Hematopoietic multipotent progenitor cell treated with erythropoietin and hydrocortisone succinate and interleukin-3 and kit ligand, for 8 days (in vitro differentiated cells): ENCODE data around the gene FGF19.
"Not testable (repeated sequence)": the region's sequence is repeated elsewhere in the genome, so short reads cannot be mapped to it uniquely, and the experiment has no call there.

Source experiments
- DNase-seq: peaks from one replicate; pipeline ENCODE4 v3.0.0-alpha.2; 2015

The FGF19 gene

GRCh38 chr11:69695581-69695980 lies 8.2 kb downstream of the FGF19 start:
- DNase-seq: no peak

- no peak for DNase-seq
Observed at GRCh38 chr11:69694781-69695180, 9.0 kb downstream of the FGF19 start.

- no peak for DNase-seq
Observed at GRCh38 chr11:69692422-69692821, 11.4 kb downstream of the FGF19 start.

GRCh38 chr11:69691463-69691862 lies 12.4 kb downstream of the FGF19 start:
- peak; percentile 19 for DNase-seq

GRCh38 chr11:69689484-69690319 lies 14.1 kb downstream of the FGF19 start:
- DNase-seq: no peak

- DNase-seq: not testable (repeated sequence)
Observed at GRCh38 chr11:69687969-69688771, 15.7 kb downstream of the FGF19 start.

- DNase-seq: no peak
Observed at GRCh38 chr11:69686856-69687255, 17.0 kb downstream of the FGF19 start.

- no peak for DNase-seq
Observed at GRCh38 chr11:69686452-69686851, 17.4 kb downstream of the FGF19 start.

- DNase-seq: no peak
Observed at GRCh38 chr11:69685348-69685747, 18.5 kb downstream of the FGF19 start.

GRCh38 chr11:69684651-69685050 lies 19.2 kb downstream of the FGF19 start:
- no peak for DNase-seq

- peak; percentile 22 for DNase-seq
Observed at GRCh38 chr11:69683764-69684333, 20.0 kb downstream of the FGF19 start.

GRCh38 chr11:69682681-69683326 lies 21.0 kb downstream of the FGF19 start:
- no peak for DNase-seq

- no peak for DNase-seq
Observed at GRCh38 chr11:69682221-69682620, 21.6 kb downstream of the FGF19 start.

- no peak for DNase-seq
Observed at GRCh38 chr11:69680688-69681087, 23.1 kb downstream of the FGF19 start.

- DNase-seq: no peak
Observed at GRCh38 chr11:69677749-69678148, 26.1 kb downstream of the FGF19 start.

- peak; percentile 94 for DNase-seq
Observed at GRCh38 chr11:69674886-69675714, 28.7 kb downstream of the FGF19 start, which contains the start of gene LTO1. TSS of gene LTO1 (minus strand) at chr11:69675353. CDS start at chr11:69675239, 114 bp downstream.

- peak; percentile 76 for DNase-seq
Observed at GRCh38 chr11:69674267-69674885, 29.4 kb downstream of the FGF19 start.

GRCh38 chr11:69671734-69672465 lies 31.9 kb downstream of the FGF19 start:
- no peak for DNase-seq

- DNase-seq: peak; percentile 68
Observed at GRCh38 chr11:69670158-69670845, 33.5 kb downstream of the FGF19 start.

GRCh38 chr11:69669486-69669885 lies 34.3 kb downstream of the FGF19 start:
- no peak for DNase-seq
